Prostate gland (tissue), 2 donors: ENCODE data around the gene TREX2.

Experiments used
- POLR2AphosphoS5 ChIP-seq: sonication (generic); formaldehyde crosslinking; IDR thresholded peaks from one replicate; pipeline ENCODE4 v1.6.1; 2017; ENCODE audit warnings: antibody characterized with exemption
- TF ChIP-seq, protein P1 (sequence below), 4 experiments: fragments of 200-600 bp in 2 of 4; fragments of 450-650 bp in 2 of 4; sonication (generic) in 2 of 4; IDR thresholded peaks; 1 replicate in 3 of 4; 2 replicates in 1 of 4; pipeline ENCODE4 v1.5.1; 2016 to 2019; ENCODE audit warnings: antibody characterized with exemption in 4 of 4, mild to moderate bottlenecking in 2 of 4, moderate library complexity in 2 of 4

DNA sequence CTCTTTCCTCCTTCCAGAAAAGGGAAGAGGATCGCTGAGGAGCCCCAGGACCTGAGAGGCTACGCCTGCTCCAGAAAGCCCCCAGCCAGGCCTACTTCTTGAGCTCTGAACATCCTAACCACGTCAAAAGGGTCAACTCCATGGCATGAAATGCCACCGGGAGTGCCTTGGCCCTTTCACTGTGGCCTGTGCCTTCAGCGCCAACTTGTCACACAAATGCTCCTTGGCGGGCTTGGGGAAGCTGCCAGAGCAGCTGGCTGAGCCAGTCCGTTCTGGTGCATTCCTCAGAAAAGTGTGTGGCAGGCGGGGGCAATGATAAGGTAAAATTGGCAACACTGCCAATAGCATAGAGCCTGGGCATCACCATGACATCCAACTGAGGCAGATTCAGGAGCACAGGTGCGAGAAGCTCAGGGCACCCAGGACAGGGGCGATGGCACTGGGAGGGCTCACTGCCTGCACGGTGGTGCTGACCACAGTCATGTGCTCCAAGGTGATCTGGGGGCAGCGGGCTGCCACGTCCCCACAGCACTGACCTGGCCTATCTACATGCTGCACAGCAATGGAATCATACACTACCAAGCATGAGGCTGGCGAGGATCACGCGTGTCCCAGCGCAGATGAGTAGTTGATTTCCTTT is 12.1 kb upstream of the TREX2 start:
- no peak for TF ChIP-seq POLR2AphosphoS5
- TF ChIP-seq, protein P1, sequence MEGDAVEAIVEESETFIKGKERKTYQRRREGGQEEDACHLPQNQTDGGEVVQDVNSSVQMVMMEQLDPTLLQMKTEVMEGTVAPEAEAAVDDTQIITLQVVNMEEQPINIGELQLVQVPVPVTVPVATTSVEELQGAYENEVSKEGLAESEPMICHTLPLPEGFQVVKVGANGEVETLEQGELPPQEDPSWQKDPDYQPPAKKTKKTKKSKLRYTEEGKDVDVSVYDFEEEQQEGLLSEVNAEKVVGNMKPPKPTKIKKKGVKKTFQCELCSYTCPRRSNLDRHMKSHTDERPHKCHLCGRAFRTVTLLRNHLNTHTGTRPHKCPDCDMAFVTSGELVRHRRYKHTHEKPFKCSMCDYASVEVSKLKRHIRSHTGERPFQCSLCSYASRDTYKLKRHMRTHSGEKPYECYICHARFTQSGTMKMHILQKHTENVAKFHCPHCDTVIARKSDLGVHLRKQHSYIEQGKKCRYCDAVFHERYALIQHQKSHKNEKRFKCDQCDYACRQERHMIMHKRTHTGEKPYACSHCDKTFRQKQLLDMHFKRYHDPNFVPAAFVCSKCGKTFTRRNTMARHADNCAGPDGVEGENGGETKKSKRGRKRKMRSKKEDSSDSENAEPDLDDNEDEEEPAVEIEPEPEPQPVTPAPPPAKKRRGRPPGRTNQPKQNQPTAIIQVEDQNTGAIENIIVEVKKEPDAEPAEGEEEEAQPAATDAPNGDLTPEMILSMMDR (IDR thresholded peaks at IDR 0.05), result no peak
